Measurements from ENCODE around the gene ADAM19.

Gene ADAM19

DNA sequence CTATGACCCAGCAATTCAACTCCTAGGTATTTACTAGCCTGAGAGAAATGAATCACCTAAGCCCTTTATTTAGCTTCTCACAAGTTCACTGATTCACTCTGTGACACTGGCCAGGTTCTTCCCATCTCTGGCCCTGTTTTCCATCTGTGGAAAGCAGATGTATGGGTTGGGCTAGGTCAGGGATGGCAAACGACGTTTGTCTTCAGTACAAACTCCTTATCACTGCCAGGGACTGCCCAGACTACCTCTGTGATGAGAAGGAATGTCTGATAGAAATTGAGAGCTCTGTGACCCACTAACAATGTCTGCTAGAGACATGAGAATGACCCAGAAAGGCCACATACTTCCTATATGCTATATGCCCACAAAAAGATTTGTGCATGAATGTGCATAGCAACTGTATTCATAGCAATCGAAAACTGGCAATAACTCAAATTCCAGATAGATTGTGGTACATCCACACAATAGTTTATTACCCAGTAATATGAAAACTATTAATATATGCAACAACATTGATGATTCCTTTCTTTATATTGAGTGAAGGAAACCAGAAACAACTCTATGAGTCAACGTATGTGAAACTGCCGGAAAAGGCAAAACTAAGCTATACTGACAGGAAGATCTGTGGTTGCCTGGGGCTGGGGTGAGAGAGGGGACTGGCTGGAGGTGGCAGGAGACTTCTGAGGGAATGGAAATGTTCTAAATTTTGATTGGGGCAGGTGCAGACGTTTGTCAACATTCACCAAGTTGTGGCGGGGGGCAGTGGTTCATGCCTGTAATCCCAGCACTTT, 32.0 kb upstream of the ADAM19 start:
- H3K27me3 ChIP-seq (ENCODE audit: control insufficient read depth, insufficient read depth, low read length), result no peaks in the 10 kb centered on the region
- peaks cover 6% of the 10 kb centered on the region; the same call in 1 of the 2 replicates for H3K4me1 ChIP-seq (ENCODE audit: control insufficient read depth, insufficient read depth, low read length)
- no peak overlapping the region for H3K4me3 ChIP-seq (ENCODE audit: low read depth, low read length)
- no peaks in the 10 kb centered on the region for H3K36me3 ChIP-seq (ENCODE audit: control insufficient read depth, insufficient read depth, low read length)
- no peaks in the 10 kb centered on the region; the same call in 1 of the 2 replicates for H3K9me3 ChIP-seq (ENCODE audit: control insufficient read depth, insufficient read depth, low read depth, low read length)
- H3K9ac ChIP-seq (ENCODE audit: low read length), result no peak overlapping the region
- no peak overlapping the region for H3K27ac ChIP-seq (ENCODE audit: low read depth, low read length)

DNA sequence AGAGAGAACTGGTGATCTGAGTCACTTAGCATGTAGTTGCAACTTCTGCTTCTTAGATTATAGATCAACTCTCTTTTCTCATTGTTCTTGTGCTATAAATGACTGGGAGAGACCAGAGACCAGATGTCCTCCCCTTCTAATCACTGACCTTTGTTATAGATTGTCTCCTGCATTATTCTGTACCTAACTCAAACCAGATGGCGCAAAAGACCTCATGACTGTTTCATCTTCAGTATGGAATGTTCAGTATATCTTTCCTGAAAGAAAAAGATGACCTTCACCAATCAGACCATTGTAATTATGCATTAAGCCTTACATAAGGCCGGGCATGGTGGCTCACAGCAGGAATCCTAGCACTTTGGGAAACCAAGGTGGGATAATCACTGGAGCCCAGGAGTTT, 30.5 kb upstream of the ADAM19 start:
- no peaks in the 10 kb centered on the region; the same call in 1 of the 2 replicates for H3K9me3 ChIP-seq (ENCODE audit: control insufficient read depth, insufficient read depth, low read depth, low read length)
- H3K4me3 ChIP-seq (ENCODE audit: low read depth, low read length), result no peak overlapping the region
- no peaks in the 10 kb centered on the region for H3K36me3 ChIP-seq (ENCODE audit: control insufficient read depth, insufficient read depth, low read length)
- no peak overlapping the region for H3K9ac ChIP-seq (ENCODE audit: low read length)
- H3K27ac ChIP-seq (ENCODE audit: low read depth, low read length), result no peak overlapping the region
- H3K27me3 ChIP-seq (ENCODE audit: control insufficient read depth, insufficient read depth, low read length), result no peaks in the 10 kb centered on the region
- H3K4me1 ChIP-seq (ENCODE audit: control insufficient read depth, insufficient read depth, low read length), result no peaks in the 10 kb centered on the region

DNA sequence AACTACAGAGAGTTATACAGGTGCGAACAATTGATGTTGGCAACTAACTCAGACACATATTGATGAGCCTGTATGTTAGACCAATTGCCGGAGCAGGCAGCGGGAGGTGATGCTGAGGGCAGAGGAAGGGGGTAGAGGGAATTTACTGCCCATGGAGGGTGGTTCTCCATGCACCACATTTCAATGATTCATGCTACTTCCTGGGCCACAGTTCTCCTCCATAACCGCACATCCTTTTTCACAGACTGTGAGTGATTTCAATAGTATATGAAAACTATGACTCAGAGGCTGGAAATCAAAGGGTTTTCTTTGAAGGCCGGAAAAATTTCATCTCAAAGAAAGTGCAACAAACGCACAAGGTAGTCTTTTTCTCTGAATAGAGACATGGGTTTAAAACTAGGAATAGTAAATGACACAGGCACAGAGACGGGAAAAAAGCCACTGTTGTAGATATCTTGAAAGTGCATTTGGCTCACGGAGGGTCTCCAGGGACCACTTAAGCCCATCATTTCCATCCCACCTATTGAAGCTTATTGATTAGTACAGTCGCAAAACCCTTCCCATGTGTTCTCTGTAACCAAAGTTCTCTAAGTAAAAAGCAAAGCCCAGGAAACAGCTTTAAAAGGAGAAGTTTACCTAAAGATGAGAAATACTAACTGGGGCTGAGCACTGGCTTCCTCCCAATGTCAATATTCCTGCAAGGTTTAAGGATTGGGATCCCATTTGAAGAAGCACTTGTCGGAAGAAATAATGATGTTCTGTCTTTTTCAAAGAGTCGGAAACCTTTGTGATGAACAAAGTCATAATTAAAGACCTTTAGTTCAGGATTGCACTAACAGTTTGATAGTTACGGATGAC, 28.0 kb upstream of the ADAM19 start:
- Histone ChIP-seq H3K36me3 (ENCODE audit: control insufficient read depth, insufficient read depth, low read length) (no peaks in the 10 kb centered on the region), H3K4me3 (ENCODE audit: low read depth, low read length) (no peak overlapping the region), H3K27me3 (ENCODE audit: control insufficient read depth, insufficient read depth, low read length) (no peaks in the 10 kb centered on the region), H3K9me3 (ENCODE audit: control insufficient read depth, insufficient read depth, low read depth, low read length) (no peaks in the 10 kb centered on the region; the same call in 1 of the 2 replicates), H3K27ac (ENCODE audit: low read depth, low read length) (no peak overlapping the region), H3K4me1 (ENCODE audit: control insufficient read depth, insufficient read depth, low read length) (no peaks in the 10 kb centered on the region), H3K9ac (ENCODE audit: low read length) (no peak overlapping the region)

DNA sequence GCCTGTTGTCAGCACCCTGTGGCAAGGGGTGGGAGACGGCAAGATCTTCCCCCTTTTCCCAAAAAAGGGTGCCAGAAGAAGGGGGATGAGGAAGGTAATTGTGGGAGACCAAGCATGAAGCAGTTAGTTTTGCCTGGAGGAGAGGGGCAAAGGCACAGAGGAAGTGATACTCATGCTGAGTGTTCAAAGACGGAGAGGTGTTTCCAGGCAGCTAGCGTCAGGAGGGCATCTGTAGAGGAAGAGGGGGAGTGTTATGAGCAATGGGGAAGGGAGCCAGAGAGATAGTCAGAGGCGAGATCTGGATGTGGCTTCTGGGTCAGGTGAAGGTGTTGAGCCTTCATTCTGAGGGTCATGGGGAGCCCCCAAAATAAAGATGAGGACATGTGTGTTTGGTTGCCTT, 26.9 kb upstream of the ADAM19 start:
- Histone ChIP-seq H3K36me3 (ENCODE audit: control insufficient read depth, insufficient read depth, low read length) (no peaks in the 10 kb centered on the region), H3K4me1 (ENCODE audit: control insufficient read depth, insufficient read depth, low read length) (no peaks in the 10 kb centered on the region), H3K9ac (ENCODE audit: low read length) (no peak overlapping the region), H3K27ac (ENCODE audit: low read depth, low read length) (no peak overlapping the region), H3K4me3 (ENCODE audit: low read depth, low read length) (no peak overlapping the region), H3K9me3 (ENCODE audit: control insufficient read depth, insufficient read depth, low read depth, low read length) (no peaks in the 10 kb centered on the region; the same call in 1 of the 2 replicates), H3K27me3 (ENCODE audit: control insufficient read depth, insufficient read depth, low read length) (no peaks in the 10 kb centered on the region)

DNA sequence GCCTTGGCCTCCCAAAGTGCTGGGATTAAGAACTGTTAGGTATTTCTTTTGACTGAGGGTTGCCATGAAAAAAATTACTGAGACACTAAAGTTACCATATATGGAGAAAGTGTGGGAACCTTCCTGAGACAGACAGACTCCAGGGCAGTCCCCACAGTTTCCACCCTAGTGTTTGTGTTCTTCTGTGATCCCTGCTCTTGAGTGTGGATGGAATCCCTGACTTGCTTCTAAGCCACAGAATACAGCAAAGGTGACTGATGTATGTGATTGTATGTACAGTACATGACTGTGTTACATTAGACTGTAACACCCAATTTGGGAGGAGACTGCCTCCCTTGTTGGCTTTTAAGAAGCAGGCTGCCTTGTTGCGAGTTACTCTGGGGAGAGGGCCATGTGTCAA, 24.7 kb upstream of the ADAM19 start:
- no peaks in the 10 kb centered on the region for H3K4me1 ChIP-seq (ENCODE audit: control insufficient read depth, insufficient read depth, low read length)

DNA sequence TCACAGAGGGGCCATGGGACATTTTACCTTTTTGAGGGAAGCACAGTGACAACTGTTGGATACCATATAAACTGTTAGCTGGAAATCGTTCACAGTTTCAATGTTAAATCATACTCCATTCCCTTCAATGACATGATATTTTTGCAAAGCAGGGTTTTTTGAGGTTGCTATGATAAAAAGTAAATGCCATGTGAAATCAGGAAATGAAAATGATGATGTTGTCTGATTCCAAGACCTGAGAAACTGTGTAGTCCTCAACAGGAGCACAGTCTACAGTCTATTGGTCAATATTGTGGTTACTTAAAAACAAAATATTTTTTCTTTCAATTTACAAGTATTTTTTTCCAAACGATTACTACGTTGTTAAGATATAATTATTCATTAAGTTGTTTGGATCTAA, 24.0 kb upstream of the ADAM19 start:
- Histone ChIP-seq H3K9me3 (ENCODE audit: control insufficient read depth, insufficient read depth, low read depth, low read length) (no peaks in the 10 kb centered on the region), H3K27me3 (ENCODE audit: control insufficient read depth, insufficient read depth, low read length) (no peaks in the 10 kb centered on the region), H3K27ac (ENCODE audit: low read depth, low read length) (no peak overlapping the region), H3K4me1 (ENCODE audit: control insufficient read depth, insufficient read depth, low read length) (no peaks in the 10 kb centered on the region), H3K36me3 (ENCODE audit: control insufficient read depth, insufficient read depth, low read length) (no peaks in the 10 kb centered on the region), H3K9ac (ENCODE audit: low read length) (no peak overlapping the region), H3K4me3 (ENCODE audit: low read depth, low read length) (no peak overlapping the region)

More for the DNA sequence above, 24.7 kb upstream of the ADAM19 start:
- no peaks in the 10 kb centered on the region for H3K27me3 ChIP-seq (ENCODE audit: control insufficient read depth, insufficient read depth, low read length)
- H3K4me3 ChIP-seq (ENCODE audit: low read depth, low read length), result no peak overlapping the region
- H3K9me3 ChIP-seq (ENCODE audit: control insufficient read depth, insufficient read depth, low read depth, low read length), result no peaks in the 10 kb centered on the region
- H3K9ac ChIP-seq (ENCODE audit: low read length), result no peak overlapping the region
- no peaks in the 10 kb centered on the region for H3K36me3 ChIP-seq (ENCODE audit: control insufficient read depth, insufficient read depth, low read length)
- no peak overlapping the region for H3K27ac ChIP-seq (ENCODE audit: low read depth, low read length)

DNA sequence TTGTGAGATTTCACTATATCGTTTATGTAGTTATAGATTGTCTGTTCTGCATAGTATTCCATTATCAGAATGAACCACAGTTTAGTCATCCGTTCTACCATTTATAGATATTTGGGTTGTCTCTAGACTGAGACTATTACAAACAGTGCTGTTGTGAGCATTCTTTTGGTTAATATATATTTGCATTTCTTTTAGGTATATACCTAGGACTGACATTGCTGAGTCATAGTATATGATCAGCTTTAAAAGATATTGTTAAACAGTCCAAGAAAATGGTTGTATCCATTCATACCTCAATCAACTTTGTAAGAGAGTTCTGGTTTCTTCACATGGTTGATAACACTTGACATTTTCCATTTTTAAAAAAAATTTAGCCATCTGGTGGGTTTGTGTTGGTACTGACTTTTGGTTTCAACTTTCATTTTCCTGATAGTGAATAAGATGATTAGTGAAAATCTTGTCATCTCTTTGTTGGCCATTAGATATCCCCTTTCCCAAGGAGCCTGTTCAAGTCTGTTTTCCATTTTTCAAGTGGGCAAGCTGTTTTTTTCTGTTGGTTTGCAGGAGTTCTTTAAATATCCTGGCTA, 22.9 kb upstream of the ADAM19 start:
- H3K36me3 ChIP-seq (ENCODE audit: control insufficient read depth, insufficient read depth, low read length), result no peaks in the 10 kb centered on the region
- no peaks in the 10 kb centered on the region for H3K9me3 ChIP-seq (ENCODE audit: control insufficient read depth, insufficient read depth, low read depth, low read length)
- H3K4me3 ChIP-seq (ENCODE audit: low read depth, low read length), result no peak overlapping the region
- H3K27ac ChIP-seq (ENCODE audit: low read depth, low read length), result no peak overlapping the region
- no peaks in the 10 kb centered on the region for H3K27me3 ChIP-seq (ENCODE audit: control insufficient read depth, insufficient read depth, low read length)
- H3K4me1 ChIP-seq (ENCODE audit: control insufficient read depth, insufficient read depth, low read length), result no peaks in the 10 kb centered on the region
- no peak overlapping the region for H3K9ac ChIP-seq (ENCODE audit: low read length)

DNA sequence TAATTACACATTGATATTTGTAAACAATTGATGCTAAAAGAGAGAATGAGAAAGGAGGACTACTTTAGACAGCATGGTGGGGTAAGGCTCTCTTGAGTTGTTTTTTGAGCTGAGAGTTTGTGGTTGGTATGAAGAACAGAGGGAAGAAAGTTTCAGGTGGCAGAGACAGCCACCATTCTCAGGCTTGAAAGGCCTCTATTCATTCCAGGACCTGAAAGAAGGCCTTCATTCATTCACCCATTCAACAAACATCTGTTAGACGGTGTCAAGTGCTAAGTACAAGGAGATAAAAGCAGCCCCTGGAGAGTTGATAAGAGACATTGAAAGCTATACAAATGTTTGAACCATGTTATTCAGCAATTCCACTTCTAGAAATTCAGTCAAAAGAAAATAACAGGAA, 21.7 kb upstream of the ADAM19 start:
- Histone ChIP-seq H3K4me3 (ENCODE audit: low read depth, low read length) (no peak overlapping the region), H3K4me1 (ENCODE audit: control insufficient read depth, insufficient read depth, low read length) (no peaks in the 10 kb centered on the region), H3K27ac (ENCODE audit: low read depth, low read length) (no peak overlapping the region), H3K9me3 (ENCODE audit: control insufficient read depth, insufficient read depth, low read depth, low read length) (no peaks in the 10 kb centered on the region), H3K27me3 (ENCODE audit: control insufficient read depth, insufficient read depth, low read length) (no peaks in the 10 kb centered on the region), H3K36me3 (ENCODE audit: control insufficient read depth, insufficient read depth, low read length) (no peaks in the 10 kb centered on the region), H3K9ac (ENCODE audit: low read length) (no peak overlapping the region)

DNA sequence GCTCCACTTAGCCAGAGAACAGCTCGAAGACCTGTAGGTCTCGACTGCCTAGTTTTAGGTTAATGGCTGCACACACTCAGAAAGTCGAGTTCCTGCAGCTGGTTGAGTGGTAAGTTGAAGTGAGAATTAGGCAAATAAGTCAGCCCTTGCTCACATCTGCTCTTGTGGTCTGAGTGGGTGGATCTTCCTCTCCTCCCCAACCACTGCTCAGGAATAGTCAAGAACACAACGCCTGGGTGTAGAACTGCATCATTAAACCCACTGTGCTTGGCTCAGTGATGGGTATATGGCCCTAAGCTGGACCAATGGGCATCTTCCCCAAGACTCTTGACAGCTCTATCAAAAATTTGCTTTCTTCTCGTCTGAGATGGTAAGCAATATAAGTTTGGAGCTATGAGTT, 20.9 kb upstream of the ADAM19 start:
- Histone ChIP-seq H3K4me3 (ENCODE audit: low read depth, low read length) (no peak overlapping the region), H3K27ac (ENCODE audit: low read depth, low read length) (no peak overlapping the region), H3K27me3 (ENCODE audit: control insufficient read depth, insufficient read depth, low read length) (no peaks in the 10 kb centered on the region), H3K9me3 (ENCODE audit: control insufficient read depth, insufficient read depth, low read depth, low read length) (no peaks in the 10 kb centered on the region), H3K4me1 (ENCODE audit: control insufficient read depth, insufficient read depth, low read length) (no peaks in the 10 kb centered on the region), H3K36me3 (ENCODE audit: control insufficient read depth, insufficient read depth, low read length) (no peaks in the 10 kb centered on the region), H3K9ac (ENCODE audit: low read length) (no peak overlapping the region)

DNA sequence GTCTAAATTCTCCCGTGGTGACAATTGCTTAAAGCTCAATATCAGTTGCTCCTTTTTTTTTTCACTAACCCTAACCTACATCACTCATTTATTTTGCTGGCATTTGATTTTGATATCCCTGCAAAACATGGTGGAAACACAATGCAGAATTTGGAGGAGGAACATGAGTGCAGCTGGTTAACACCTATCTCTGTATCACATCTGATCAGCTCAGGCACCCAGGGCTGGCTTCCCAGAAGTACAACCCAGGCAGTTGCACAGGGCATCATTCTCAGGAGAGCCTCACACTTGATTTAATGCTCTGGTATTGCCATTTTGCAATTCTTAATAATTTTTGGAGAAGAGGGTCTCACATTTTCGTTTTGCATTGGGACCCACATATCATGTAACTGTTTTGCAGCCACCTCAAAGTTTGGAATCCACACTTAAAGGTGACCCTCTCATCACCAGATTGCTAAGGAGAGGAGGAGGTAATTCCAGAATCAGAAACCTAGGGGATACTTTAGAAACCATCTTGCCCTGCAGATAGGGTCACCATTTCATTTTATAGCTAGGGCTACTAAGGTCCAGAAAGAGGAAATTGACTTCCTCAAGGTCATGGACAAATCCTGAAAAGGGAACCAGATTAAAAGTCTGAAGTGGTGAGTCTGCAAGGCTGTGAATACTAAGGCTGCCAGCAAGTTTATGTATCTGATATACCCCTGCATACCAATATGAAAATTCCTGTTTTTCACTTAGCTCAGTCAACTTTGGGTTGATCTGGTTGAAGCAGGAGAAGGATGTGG, 19.3 kb upstream of the ADAM19 start:
- Histone ChIP-seq H3K9ac (ENCODE audit: low read length) (no peak overlapping the region), H3K9me3 (ENCODE audit: control insufficient read depth, insufficient read depth, low read depth, low read length) (no peaks in the 10 kb centered on the region), H3K27ac (ENCODE audit: low read depth, low read length) (no peak overlapping the region), H3K36me3 (ENCODE audit: control insufficient read depth, insufficient read depth, low read length) (no peaks in the 10 kb centered on the region), H3K4me1 (ENCODE audit: control insufficient read depth, insufficient read depth, low read length) (no peaks in the 10 kb centered on the region), H3K4me3 (ENCODE audit: low read depth, low read length) (no peak overlapping the region), H3K27me3 (ENCODE audit: control insufficient read depth, insufficient read depth, low read length) (no peaks in the 10 kb centered on the region)

Measured in HUES6 (cell line).